Stimulated activated CD8-positive, alpha-beta memory T cell treated with anti-CD3 and anti-CD28 coated beads, Interleukin-7, amount 100 ng/mL, for 4 hours (primary cell): ENCODE data around the gene EGR1.

Experiments
- DNase-seq, 2 donors: peaks; one replicate each; pipeline ENCODE4 v3.0.0-alpha.2; 2020; ENCODE audit warnings: low read depth in 2 of 2

The EGR1 gene

DNA sequence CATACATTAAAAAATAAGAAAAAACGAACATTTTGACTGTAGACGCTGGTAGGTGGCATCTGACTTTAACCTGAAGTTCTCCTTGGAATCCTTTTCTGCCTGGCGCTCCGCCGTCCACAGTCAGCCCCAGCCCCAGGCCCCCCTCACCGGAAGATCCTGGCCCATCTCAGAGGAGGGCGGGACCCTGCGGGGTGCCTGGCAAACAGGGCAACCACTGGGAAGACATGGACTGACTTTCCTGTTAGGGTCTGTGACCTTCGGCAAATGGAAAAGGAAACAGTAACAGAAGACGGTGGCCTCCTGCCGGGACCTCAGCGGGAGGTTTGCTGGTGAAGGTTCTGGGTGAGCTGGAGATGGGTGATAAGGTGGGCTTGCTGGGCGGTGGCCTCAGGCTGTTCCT is 11.7 kb upstream of the EGR1 start:
- no peak for DNase-seq

DNA sequence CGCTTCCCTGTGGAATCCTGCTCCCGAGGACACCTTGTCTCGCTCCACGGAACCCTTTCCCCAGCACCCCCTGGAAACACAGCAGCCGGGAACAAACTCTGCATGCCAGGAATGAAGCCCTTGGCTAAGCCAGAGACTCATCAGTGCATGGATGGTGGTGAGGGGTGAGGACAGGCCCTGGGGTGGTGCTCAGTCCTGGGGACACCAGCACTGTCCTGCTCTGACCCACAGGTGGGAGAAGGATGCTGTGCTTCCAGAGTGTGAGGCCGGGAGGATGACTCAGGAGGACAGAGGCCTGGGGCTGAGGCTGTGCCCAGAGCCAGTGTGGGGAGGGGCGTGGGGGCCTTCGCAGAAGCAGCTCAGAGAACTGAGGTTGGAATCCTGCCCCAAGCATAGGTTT is 11.2 kb upstream of the EGR1 start:
- no peak for DNase-seq

DNA sequence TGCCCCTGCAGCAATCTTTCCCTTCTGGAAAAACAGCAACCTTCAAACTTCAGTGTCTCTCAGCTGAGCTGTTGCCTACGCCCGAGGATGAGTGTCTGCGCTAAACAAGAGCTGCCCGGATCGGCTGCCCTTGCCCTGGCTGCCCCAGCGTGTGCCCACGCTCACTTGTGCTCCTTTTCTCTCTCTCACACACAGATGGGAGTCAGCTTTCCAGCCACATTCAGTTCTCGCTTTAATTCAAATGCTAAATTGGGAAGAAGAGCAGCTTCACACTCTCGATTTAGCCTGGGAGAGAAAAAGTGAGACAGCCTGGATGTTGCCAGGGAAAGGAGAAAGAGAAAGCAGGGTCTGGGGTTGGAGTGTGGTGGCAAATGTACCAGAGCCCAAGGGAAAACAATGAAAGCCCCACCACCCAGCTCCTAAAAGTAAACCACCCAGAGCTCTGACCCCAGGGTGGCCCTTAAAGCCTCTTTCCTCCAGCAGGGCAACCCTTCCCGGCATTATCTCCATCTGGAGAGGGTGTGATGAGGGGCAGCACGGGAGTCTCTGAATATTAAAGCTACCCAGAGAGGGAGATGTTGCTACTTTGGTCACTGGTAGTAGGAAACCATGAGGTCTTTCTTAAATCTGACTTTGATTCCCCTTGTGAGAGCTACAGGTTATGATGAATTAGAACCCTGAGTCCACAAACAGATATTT is 9.9 kb upstream of the EGR1 start:
- DNase-seq: no peak

DNA sequence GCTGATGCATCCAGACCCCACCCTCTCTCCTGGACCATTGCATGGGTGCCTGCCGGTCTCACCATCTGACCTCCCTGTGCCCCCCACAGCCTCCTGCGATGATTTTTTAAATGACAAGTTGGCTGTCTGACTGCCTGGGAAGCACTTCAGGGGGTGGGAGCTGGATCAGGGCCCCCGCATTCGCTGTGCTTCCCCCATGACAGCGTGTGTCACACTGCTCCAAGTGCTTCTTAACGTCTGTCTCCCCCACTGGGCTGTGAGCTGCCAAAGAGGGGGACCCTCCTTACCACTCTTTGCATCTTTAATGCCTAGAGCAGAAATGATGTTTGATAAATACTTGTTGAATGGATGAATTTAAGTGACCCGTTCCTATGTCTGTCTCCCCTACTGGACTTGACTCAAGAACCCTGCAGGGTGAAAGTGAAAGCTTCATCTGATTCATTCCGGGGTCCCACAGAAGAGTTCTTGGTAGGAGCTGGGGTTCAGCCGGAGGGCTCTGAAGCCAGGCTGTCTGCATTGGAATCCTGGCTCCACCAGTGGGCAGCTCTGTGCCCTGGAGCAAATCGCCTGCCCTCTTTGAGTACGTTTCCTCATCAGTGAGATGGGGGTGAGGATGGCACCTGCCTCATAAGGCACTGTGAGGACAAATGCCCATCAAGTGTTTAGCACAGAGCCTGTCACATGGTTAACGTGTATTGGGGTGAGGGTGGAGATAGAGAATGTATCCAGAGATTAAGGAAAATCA is 7.6 kb upstream of the EGR1 start:
- no peak for DNase-seq

DNA sequence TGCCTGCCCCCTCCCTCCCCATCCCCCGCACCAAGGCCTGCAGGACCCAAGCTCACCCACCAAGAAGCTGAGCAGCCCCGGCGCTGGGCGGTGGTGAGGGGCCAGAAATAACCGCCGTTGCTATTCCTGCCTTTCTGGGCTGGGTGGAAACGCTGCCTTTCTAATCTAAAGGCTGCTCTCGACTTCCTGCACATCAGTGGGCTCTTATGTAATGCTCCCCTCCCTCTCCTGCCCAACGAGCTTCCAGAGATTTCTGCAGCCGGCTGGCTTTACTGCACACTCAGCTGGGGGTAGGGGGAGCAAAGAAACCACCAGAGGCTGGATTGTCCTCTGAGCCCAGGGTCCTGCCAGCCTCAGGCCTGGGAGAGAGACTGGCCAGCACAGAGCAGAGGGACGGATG is 6.9 kb upstream of the EGR1 start:
- DNase-seq: no peak

DNA sequence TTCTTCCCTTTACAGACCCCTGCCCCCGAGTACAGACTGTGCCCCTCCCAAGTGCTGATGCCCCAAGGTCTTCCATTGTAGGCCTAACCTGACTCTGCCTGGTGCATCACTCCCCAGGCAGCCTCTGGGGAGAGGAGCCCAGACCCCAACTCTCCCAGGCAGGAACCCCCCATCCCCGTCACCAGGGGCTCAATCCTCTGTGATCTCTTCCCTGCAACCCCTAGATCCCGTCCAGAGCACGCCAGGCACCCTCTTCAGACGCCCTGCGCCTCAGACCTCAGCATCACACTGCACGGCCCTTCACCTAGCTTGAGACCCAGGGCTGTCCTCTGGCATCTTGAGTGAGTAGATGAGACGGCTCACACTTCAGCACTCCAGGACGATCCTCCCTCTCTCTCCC is 6.4 kb upstream of the EGR1 start:
- no peak for DNase-seq

DNA sequence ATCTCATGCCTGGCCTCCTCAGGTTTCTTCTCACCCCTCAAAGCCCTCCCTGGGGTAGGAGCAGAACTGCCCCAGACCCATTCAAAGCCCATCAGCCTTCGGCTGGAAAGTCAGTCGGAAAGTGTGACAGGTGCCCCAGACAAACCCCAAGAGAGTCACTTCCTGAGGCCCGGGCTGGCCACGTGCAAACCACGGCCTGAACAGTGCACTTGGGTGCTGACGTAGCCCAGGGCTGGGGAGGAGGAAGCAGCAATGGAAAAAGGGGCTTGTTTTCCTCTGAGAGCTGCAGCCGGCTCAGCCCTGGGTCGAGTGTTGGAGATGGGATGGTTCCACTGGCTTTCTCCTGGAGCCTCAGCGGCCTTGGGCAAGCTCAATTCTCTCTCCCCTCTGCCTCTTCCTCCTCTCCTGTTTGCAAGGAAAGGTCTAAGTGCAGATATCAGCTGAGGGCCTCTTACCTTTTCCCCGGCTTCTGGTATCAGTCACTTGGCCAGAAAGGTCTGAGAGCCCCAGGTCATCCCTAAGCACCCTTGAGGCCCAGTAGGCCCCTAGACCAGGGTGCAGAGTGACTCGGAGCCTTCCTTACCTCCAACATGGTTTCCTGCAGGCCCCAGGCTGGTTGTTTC is 5.9 kb upstream of the EGR1 start:
- DNase-seq: peak; percentile 90 to 91

DNA sequence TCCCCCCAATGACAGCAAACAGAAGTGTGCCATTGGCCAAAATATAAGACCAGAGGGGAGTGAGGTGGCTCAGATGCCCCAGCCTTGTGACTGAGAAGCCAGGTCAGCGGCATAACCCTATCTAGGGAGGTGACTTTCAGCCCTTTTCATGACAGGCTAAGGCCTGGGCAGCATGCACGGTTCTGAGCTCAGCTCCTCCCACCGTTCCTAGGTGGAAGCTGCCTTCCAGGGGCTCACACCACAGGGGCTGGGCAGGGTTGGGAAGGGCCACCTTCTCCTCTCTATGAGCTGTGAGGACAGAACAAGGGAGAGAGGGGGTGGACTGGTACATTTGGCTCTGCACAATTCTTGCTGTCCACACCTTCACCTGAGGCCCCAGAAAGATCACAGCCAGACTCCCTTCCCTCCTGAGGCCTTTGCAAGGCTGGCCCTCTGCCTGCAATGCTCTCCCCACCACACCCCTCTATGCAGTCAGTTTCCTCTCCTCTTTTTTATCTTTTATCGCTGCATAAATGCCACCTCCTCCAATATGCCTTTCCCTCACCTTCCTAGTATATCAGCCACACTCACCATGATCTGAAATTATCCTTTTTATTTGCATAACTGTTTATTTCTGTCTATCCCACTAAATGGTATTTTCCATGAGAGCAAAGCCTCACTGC is 5.1 kb upstream of the EGR1 start:
- no peak for DNase-seq

DNA sequence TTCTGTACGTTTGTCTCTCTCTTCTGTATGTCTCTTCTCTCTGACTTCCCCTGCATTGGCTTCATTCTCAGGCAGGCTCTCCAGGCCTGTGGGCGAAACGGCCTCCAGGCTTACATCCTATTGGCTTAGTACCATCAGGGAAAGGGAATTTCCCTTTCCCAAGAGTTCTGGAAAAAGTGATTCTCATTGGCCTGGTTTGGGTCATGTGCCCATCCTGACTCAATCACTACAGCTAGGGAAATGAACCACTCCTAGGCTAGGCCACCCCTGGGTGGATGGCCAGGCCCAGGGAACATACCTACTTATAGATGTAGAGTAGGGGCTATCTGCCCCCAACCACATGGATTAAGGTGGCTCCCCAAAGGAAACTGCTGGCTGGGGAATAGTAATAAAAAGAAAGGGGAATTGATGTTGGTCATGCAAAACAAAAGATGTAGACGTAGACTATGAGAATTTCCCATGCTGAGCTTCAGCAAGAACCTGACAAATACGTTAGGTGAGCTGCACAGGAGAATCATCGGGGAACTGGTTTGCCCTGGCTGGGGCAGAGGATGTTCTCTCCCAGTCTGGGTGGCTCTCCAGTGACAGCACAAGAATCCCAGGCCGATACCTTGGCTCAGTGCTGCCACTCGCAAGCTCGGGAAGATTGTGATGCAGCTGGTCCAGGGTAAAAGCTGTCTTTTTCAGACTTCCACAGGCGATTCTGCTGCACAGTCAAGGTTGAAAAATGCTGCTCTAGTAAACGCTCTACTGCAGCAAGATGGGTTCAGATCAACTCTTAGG is 3.7 kb upstream of the EGR1 start:
- DNase-seq: no peak

DNA sequence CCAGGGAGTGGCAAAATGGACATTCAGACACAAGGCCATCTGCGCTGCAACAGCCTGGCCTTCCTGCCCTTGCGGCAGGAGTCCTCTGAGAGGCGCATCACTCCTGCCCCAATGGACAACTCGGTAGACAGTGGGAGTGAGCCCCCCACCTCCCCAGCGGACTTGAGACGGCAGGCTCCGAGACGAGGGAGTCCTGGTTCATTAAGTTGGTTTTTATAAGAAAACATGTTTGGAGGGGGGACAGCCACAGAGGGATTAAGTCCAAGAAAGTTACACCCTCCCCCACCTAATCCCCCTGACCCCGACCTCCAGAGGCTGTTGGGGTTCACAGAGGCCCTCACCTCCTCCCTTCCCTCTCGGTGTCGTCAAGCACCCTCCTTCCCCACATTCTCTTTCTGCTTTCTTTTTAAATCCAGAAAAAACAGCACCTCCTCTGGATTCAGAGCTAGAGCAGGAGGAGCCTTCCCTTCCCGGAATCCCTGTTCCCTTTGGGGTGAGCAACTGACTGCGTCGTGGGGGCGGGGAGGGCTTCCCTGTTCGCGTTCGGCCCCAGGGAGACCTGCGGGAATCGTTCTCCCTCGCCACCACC is 1.8 kb upstream of the EGR1 start:
- DNase-seq: no peak

DNA sequence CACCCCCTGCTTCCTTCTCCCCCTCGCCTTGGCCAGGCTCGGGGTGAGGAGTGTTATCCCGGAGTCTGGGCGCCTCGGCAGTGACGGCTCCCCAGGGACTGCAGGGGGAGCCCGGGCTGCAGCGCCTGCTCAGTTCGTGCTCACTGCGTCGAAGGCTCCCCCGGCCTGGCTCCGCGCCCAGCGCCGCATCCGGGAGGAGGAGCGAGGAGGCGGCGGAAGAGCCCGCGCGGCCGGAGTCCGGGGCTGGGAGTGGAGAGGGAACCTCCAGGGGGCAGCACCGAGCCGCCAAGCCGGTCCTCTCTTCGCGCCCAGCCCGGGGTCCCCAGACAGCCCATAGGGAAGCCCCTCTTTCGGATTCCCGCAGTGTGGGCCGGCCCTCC is 1.3 kb upstream of the EGR1 start:
- DNase-seq: peak; percentile 79 to 91

DNA sequence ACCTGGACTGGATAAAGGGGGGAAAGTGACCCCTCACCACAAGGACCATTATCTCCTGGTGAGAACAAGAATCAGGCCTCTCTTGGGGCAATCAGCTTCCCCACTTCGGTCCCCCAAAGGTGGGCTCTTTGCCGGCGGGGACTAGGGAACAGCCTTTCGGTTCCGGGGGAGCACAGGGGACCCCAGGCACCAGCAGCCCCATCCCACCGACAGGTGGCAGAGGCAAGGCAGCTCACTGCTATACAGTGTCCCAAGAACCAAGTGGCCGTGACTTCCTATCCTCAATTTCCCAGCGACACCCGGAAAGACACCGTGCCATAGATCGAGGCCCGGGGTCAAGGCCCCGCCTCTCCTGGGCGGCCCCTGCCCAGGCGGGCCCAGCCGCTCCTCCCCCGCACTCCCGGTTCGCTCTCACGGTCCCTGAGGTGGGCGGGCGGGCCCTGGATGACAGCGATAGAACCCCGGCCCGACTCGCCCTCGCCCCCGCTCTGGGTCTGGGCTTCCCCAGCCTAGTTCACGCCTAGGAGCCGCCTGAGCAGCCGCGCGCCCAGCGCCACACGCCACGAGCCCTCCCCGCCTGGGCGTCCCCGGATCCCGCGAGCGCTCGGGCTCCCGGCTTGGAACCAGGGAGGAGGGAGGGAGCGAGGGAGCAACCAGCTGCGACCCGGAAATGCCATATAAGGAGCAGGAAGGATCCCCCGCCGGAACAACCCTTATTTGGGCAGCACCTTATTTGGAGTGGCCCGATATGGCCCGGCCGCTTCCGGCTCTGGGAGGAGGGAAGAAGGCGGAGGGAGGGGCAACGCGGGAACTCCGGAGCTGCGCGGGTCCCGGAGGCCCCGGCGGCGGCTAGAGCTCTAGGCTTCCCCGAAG is 655 bp upstream of the EGR1 start:
- DNase-seq: peak; percentile 94 to 95

DNA sequence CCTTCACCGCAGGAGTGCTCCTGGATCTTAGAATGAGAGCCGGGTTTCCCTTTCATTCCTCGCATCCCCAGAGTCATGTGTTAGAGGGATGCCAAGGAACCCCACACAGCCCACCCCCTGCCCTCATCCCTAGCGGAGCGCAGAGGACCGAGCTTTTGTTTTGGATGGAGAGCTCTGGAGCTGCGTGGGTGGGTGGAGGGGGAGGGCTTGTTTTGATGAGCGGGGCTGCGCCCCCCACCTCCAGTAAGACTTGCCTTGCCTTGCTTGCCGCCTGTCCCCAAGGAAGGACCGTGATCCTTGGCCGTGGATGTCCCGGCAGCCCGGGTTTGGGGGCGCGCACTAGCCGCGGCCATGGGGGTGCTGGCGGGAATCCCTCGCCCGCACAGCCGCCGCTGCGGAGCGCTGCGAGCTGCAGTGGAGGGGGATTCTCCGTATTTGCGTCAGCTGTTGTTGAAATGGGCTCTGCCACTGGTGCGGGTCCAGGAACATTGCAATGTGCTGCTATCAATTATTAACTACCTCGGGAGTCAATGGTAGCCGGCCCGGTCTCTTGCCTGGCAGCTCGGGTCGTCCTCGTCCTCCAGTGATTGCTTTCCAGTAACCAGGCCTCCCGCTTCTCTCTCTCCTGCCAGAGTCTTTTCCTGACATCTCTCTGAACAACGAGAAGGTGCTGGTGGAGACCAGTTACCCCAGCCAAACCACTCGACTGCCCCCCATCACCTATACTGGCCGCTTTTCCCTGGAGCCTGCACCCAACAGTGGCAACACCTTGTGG is 1.0 kb downstream of the EGR1 start:
- DNase-seq: peak in 1 of 2 donors; percentile 17

DNA sequence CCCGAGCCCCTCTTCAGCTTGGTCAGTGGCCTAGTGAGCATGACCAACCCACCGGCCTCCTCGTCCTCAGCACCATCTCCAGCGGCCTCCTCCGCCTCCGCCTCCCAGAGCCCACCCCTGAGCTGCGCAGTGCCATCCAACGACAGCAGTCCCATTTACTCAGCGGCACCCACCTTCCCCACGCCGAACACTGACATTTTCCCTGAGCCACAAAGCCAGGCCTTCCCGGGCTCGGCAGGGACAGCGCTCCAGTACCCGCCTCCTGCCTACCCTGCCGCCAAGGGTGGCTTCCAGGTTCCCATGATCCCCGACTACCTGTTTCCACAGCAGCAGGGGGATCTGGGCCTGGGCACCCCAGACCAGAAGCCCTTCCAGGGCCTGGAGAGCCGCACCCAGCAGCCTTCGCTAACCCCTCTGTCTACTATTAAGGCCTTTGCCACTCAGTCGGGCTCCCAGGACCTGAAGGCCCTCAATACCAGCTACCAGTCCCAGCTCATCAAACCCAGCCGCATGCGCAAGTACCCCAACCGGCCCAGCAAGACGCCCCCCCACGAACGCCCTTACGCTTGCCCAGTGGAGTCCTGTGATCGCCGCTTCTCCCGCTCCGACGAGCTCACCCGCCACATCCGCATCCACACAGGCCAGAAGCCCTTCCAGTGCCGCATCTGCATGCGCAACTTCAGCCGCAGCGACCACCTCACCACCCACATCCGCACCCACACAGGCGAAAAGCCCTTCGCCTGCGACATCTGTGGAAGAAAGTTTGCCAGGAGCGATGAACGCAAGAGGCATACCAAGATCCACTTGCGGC is 1.8 kb downstream of the EGR1 start:
- DNase-seq: peak in 1 of 2 donors; percentile 10

DNA sequence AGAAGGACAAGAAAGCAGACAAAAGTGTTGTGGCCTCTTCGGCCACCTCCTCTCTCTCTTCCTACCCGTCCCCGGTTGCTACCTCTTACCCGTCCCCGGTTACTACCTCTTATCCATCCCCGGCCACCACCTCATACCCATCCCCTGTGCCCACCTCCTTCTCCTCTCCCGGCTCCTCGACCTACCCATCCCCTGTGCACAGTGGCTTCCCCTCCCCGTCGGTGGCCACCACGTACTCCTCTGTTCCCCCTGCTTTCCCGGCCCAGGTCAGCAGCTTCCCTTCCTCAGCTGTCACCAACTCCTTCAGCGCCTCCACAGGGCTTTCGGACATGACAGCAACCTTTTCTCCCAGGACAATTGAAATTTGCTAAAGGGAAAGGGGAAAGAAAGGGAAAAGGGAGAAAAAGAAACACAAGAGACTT is 2.4 kb downstream of the EGR1 start:
- no peak for DNase-seq

DNA sequence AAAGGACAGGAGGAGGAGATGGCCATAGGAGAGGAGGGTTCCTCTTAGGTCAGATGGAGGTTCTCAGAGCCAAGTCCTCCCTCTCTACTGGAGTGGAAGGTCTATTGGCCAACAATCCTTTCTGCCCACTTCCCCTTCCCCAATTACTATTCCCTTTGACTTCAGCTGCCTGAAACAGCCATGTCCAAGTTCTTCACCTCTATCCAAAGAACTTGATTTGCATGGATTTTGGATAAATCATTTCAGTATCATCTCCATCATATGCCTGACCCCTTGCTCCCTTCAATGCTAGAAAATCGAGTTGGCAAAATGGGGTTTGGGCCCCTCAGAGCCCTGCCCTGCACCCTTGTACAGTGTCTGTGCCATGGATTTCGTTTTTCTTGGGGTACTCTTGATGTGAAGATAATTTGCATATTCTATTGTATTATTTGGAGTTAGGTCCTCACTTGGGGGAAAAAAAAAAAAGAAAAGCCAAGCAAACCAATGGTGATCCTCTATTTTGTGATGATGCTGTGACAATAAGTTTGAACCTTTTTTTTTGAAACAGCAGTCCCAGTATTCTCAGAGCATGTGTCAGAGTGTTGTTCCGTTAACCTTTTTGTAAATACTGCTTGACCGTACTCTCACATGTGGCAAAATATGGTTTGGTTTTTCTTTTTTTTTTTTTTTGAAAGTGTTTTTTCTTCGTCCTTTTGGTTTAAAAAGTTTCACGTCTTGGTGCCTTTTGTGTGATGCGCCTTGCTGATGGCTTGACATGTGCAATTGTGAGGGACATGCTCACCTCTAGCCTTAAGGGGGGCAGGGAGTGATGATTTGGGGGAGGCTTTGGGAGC is 3.1 kb downstream of the EGR1 start:
- DNase-seq: no peak

DNA sequence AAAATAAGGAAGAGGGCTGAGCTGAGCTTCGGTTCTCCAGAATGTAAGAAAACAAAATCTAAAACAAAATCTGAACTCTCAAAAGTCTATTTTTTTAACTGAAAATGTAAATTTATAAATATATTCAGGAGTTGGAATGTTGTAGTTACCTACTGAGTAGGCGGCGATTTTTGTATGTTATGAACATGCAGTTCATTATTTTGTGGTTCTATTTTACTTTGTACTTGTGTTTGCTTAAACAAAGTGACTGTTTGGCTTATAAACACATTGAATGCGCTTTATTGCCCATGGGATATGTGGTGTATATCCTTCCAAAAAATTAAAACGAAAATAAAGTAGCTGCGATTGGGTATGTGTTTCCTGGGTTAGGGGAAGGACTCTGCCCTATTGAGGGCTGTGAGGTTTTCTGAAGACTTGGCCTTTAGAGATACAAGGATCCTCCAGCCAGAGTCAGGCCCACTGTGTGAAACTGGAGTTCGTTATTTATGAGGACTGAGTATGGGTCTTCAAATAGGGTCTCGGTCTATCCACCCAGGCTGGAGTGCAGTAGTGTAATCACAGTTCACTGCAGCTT is 3.8 kb downstream of the EGR1 start:
- no peak for DNase-seq
